ENCODE results near the gene SLC30A4.
A peak's percentile ranks its signal among the peaks of the same experiment; 100 is the strongest.

The SLC30A4 gene

GRCh38 chr15:45499426-45499825 lies 23.1 kb downstream of the SLC30A4 start:
- no peak for DNase-seq

GRCh38 chr15:45498701-45499100 lies 23.9 kb downstream of the SLC30A4 start:
- no peak for DNase-seq

- DNase-seq: no peak
Observed at GRCh38 chr15:45497261-45497660, 25.3 kb downstream of the SLC30A4 start.

- DNase-seq: no peak
Observed at GRCh38 chr15:45496658-45497057, 25.9 kb downstream of the SLC30A4 start.

- no peak for DNase-seq
Observed at GRCh38 chr15:45495588-45495987, 27.0 kb downstream of the SLC30A4 start.

GRCh38 chr15:45489690-45490238 lies 32.8 kb downstream of the SLC30A4 start:
- no peak for DNase-seq

GRCh38 chr15:45486317-45486716 lies 36.2 kb downstream of the SLC30A4 start:
- DNase-seq: no peak

- DNase-seq: no peak
Observed at GRCh38 chr15:45481135-45481534, 41.4 kb downstream of the SLC30A4 start.

- no peak for DNase-seq
Observed at GRCh38 chr15:45476410-45476809, 46.1 kb downstream of the SLC30A4 start.

GRCh38 chr15:45474799-45475198 lies 47.8 kb downstream of the SLC30A4 start:
- DNase-seq: no peak

GRCh38 chr15:45473068-45473467 lies 49.5 kb downstream of the SLC30A4 start:
- no peak for DNase-seq

GRCh38 chr15:45471151-45471550 lies 51.4 kb downstream of the SLC30A4 start:
- DNase-seq: no peak

GRCh38 chr15:45469441-45469840 lies 53.1 kb downstream of the SLC30A4 start:
- DNase-seq: no peak

- no peak for DNase-seq
Observed at GRCh38 chr15:45469027-45469426, 53.5 kb downstream of the SLC30A4 start.

- DNase-seq: no peak
Observed at GRCh38 chr15:45468294-45468693, 54.3 kb downstream of the SLC30A4 start.

GRCh38 chr15:45458746-45459403 lies 63.7 kb downstream of the SLC30A4 start:
- DNase-seq: peak; percentile 52 to 76 (median 66)

- peak in 4 of 5 experiments; percentile 49 to 82 (median 63) for DNase-seq
Observed at GRCh38 chr15:45457641-45458539, 64.7 kb downstream of the SLC30A4 start.

- peak in 1 of 5 experiments; percentile 17 for DNase-seq
Observed at GRCh38 chr15:45457220-45457619, 65.3 kb downstream of the SLC30A4 start.

GRCh38 chr15:45456212-45457106 lies 66.1 kb downstream of the SLC30A4 start:
- DNase-seq: peak in 4 of 5 experiments; percentile 40 to 90 (median 63)

GRCh38 chr15:45454814-45455213 lies 67.7 kb downstream of the SLC30A4 start:
- DNase-seq: peak in 4 of 5 experiments; percentile 42 to 93 (median 70)

GRCh38 chr15:45451265-45451664 lies 71.3 kb downstream of the SLC30A4 start:
- DNase-seq: no peak

Measured in T-helper 2 cell (primary cell).